GM18951 (cell line): ENCODE data around the gene MGP.

Experiments used
- POLR2A ChIP-seq: IDR thresholded peaks from 4 replicates; pipeline ENCODE4 v1.6.1; 2011; ENCODE audit warnings: mild to moderate bottlenecking; ENCODE audit not compliant: insufficient read length, insufficient read depth; ENCODE audit errors: extremely low read depth
- in situ Hi-C: fragments of 300-500 bp; cut with MboI; formaldehyde crosslinking; loops from one replicate; pipeline ENCODE4 v1.12.0; 2022; ENCODE audit warnings: low sequenced_read_pairs, mixed read lengths, inconsistent platforms; ENCODE audit not compliant: unreplicated experiment

Gene MGP

DNA sequence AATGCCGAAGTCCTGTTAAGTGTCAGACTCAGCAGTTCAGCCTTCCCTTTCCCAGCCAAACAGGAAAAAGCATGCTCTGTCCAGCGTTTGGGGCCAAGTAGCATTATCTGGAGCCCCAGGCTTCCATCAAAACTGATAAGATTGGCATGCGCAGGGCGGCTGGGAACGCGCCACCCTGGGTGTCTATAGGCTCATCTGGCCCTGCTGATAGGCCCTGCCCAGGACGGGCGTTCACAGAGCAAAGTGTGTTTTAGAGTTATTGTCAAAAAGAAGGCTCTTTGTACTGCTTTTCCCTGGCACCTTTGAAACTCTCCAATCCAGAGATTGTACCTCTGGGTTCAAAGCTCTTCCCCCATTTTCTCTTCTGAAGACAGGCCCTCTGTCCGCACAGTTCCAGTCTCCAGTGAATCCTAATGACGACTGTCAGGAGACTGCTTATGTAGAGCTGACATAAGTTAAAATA is 42.2 kb downstream of the MGP start, which contains the start of gene ART4:
Gene ART4, minus strand, starts transcription at position 102 of the 463 bp plus-strand sequence. CDS start 413 bp downstream, outside the sequence.
- in situ Hi-C loops = no loop called here

GRCh38 chr12:14842315-14842714 is 43.3 kb downstream of the MGP start:
- in situ Hi-C loops = no loop called here
- no peak for TF ChIP-seq POLR2A

More for the DNA sequence above, 42.2 kb downstream of the MGP start, which contains the start of gene ART4:
- TF ChIP-seq POLR2A = no peak

DNA sequence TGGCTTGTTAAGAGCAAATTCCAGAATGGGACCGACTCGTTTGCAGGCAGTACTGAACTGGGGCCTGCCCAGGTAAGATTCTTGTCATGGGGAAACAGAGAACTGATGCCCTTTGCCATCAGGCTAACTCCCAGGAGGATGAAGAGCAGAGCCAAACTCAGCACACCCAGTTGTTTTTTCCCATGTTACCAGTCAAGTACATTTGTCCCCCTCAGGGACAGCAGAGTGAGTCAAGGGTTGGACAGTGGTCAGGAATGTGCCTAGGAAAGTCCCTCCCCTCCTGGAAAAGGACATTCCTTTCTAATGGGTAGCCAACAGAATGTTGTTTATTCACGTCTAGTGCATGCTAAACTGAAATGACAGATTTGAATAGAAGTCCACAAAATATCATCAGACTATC is 43.9 kb downstream of the MGP start:
- no peak for TF ChIP-seq POLR2A
- in situ Hi-C loops = no loop called here

GRCh38 chr12:14840616-14841015 is 45.0 kb downstream of the MGP start:
- TF ChIP-seq POLR2A = no peak
- in situ Hi-C loops = no loop called here

- no peak for TF ChIP-seq POLR2A
Observed at GRCh38 chr12:14839262-14839661, 46.4 kb downstream of the MGP start.

GRCh38 chr12:14836336-14837210 is 49.1 kb downstream of the MGP start:
- in situ Hi-C loops = no loop called here

More at GRCh38 chr12:14839262-14839661, 46.4 kb downstream of the MGP start:
- in situ Hi-C loops = no loop called here

GRCh38 chr12:14834509-14834908 is 51.1 kb downstream of the MGP start:
- TF ChIP-seq POLR2A = no peak
- in situ Hi-C loops = no loop called here

More at GRCh38 chr12:14836336-14837210, 49.1 kb downstream of the MGP start:
- TF ChIP-seq POLR2A = no peak

GRCh38 chr12:14833952-14834351 is 51.7 kb downstream of the MGP start:
- in situ Hi-C loops = no loop called here
- no peak for TF ChIP-seq POLR2A

DNA sequence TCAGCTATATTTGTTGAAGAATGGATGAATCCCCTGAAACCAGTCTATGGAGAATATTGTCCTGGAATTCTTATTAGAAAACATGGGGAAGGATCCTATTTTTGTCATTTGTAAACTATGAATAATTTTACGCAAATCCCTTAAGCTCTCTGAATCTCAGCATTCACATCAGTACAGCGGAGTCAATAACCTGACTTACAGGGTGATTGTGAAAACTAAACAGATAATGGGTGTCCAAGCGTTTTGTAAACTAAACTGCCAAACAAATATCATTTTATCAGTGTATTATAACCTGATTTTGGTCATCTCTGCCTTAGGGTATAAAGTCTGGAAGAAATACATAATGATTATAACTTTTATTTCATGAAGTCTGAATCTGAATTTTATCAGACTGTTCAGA is 52.3 kb downstream of the MGP start:
- TF ChIP-seq POLR2A = no peak
- in situ Hi-C loops = no loop called here
